HS-27A (cell line): ENCODE measurements around the gene B4GALT2.
A peak's percentile ranks its signal among the peaks of the same experiment; 100 is the strongest.

ENCODE experiments used
- DNase-seq: peaks from one replicate; pipeline ENCODE4 v3.0.0-alpha.2; 2012; ENCODE audit warnings: low read depth, missing footprints

The B4GALT2 gene

DNA sequence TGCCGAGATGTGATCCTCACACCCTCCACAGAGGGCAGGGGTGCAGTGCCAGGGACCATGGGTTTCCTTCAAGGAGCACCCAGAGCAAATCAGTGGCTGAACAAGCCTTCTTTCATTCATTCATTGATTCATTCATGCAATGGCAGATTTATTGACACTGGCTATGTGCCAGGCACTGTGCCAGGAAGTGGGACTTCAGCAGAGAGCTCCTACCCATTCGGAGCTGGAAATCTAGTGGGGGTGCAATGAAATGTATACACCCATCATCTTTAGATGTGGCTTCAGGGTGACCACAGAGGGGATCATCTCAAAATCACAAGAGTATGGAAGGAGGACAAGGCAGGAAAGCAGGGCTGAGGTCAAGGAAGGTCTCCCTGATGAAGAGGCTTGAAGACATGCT, 33.4 kb downstream of the B4GALT2 start:
- no peak for DNase-seq

- DNase-seq = no peak
These were observed 34.1 kb downstream of the B4GALT2 start for GRCh38 chr1:44012941-44013609.

GRCh38 chr1:44013949-44014348, 34.9 kb downstream of the B4GALT2 start:
- no peak for DNase-seq

GRCh38 chr1:44014365-44015104, 35.5 kb downstream of the B4GALT2 start:
- no peak for DNase-seq

- DNase-seq = no peak
These were observed 36.2 kb downstream of the B4GALT2 start for GRCh38 chr1:44015206-44015605.

- DNase-seq = no peak
These were observed 37.3 kb downstream of the B4GALT2 start for GRCh38 chr1:44016041-44016889.

DNA sequence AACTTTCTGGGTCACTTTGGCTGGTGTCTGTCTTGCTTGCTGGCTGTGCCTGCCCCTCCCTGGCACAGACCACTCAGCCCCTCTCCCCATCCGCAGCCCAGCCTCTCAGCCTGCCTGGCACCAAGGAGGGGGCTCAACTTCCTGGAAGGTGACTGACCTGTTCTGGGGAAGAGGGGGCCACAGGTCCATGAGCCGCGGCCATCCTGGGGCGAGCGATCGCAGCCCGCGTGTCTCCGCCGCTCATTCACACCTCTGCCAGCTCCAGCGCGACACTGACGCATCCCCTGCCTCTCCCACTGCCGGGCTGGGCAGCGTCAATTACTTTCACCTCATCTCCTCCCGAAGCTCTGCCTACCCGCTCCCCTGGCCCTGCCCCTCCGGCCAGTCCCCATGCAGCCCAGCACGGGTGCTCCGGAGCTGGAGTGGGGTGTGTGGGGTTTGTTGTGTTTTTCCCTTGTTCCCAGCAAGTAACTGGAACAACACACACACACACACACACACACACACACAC, 37.9 kb downstream of the B4GALT2 start:
- DNase-seq = no peak

DNA sequence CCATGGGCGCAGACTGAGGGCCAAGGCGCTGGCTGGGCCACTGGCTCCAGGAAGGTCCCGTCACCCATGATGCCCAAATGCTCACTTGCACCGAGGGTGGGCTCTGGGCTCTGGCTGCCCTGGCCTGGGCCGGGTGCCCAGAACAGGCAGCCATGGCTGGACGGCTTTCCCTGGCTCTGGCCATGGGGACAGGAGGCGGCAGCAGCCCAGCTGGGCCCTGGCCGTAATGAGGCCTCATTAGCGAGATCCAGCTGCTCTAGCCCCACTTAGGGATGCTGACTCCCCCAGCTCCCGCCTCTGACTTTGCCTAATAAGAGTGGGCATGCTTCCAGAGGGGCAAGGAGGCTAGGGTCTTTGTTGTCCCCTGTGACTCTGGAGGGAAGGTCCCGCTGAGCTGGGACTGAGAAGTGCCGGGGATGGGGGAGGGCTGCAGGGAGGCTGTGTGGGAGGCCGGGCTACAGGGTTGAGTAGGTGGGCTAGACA, 40.5 kb downstream of the B4GALT2 start:
- DNase-seq = no peak

- DNase-seq = no peak
These were observed 41.5 kb downstream of the B4GALT2 start for GRCh38 chr1:44020464-44020863.

- DNase-seq = no peak
These were observed 42.1 kb downstream of the B4GALT2 start for GRCh38 chr1:44021156-44021555.

- no peak for DNase-seq
These were observed 42.7 kb downstream of the B4GALT2 start for GRCh38 chr1:44021581-44022321.

DNA sequence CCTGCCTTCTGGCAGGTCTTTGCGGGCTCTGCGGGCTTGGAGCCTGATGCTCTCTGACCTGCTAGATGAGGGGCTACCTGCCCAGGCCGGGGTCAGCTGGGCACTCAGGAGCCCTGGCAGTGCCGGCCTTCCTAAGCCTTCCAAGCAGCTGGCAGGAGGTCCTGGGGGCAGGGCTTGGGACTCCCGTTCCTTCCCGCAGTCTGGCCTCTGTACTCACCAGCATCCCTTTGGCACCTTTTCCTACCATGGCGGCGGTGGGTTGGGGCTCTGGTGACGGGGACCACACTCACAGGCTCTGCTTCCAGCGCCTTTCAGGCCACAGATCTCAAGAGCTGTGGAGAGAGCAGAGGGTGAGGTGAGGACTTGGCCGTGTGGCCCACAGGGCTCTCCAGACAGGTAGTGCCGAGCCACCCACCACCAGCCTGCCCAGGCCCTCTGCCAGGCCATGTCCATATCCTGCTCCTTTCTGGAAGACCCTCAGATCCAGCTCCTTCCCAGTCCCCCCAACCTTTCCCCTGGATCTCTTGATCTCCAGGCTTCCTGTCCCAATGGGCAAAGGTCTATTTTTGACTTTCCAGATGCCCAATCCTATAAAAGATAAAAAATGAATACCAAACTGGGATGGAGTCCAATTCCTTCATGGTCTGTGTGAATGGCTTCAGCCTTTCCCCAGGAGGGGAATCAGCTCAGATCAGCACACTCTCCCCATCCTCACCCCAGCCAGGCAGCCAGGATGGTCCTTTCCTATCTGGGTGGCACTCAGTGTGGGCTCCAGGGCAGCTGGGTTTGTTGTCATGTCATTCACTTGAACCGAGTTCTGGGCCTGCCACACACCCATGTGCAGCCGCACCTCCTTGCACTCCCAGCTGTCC, 45.3 kb downstream of the B4GALT2 start:
- DNase-seq = no peak

DNA sequence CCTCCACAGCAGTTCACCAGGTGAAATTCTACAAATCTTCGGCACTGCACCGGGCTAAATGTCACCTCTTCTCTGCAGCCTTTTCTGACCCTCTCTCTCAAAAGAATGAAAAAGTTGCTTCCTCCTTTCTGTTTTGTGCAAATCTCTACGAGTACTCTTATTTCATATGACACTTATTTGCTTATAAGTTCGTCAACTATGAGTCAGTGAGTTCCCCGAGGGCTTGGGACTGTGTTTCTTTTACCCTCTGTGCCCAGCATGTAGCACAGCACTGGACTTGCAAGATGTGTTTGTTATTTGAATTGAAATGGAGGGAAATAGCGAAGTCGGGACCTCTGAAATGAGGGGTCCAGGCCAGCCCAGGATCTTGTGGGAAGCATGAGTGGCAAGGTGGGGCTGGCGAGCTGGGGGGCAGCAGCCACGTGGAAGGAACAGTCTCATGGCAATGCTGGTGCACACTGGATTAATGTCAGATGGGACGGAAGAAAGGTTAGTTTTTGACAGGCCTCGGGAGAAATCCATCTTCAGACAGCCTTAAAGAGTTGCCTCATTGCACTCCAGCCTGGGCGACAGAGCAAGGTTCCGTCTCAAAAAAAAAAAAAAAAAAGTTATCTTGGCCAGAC, 46.0 kb downstream of the B4GALT2 start:
- no peak for DNase-seq

- no peak for DNase-seq
These were observed 46.8 kb downstream of the B4GALT2 start for GRCh38 chr1:44025816-44026215.

- no peak for DNase-seq
These were observed 48.3 kb downstream of the B4GALT2 start for GRCh38 chr1:44027320-44027719.

DNA sequence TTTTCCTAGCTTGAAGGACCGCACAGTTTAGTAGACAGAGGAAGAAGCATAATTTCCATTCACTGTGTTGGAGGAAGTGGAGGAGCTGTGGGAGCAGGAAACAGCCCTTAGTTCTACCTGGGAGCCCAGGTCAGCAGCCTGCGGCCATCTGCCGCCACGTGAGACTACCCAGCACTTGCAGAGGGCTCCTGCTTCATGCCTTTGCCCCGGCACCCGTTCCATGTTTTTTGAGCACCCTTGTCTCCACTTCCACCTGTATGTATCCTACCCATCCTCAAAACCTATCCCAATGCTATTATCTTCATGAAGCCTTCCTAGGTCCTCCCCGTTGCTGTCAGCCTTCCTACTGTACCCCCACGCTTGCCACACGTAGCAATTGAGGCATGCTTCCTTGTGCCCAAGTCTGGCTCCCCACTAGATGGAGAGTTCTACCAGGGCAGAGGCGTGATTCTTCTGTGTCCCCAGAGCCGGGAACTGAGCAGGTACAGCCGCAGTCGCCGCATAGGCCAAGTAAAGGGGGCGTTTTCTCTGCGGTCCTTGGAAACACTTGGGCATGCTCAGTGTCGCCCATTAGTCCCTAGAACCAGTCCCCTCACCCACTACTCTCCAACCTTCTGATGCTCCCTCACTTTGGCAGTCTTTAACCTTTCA, 50.4 kb downstream of the B4GALT2 start:
- no peak for DNase-seq

GRCh38 chr1:44029911-44030604, 51.0 kb downstream of the B4GALT2 start:
- DNase-seq = peak; percentile 71

GRCh38 chr1:44030605-44031251, 51.7 kb downstream of the B4GALT2 start:
- DNase-seq = no peak
